CD1c-positive myeloid dendritic cell (primary cell): ENCODE data around the gene AJAP1.

Experiments used
- DNase-seq: peaks from one replicate; pipeline ENCODE4 v3.0.0-alpha.2; 2016; ENCODE audit errors: extremely low spot score

AJAP1 gene

GRCh38 chr1:4682607-4683220 lies 28.3 kb downstream of the AJAP1 start:
- DNase-seq: no peak

GRCh38 chr1:4684136-4684535 lies 29.7 kb downstream of the AJAP1 start:
- DNase-seq: no peak

DNA sequence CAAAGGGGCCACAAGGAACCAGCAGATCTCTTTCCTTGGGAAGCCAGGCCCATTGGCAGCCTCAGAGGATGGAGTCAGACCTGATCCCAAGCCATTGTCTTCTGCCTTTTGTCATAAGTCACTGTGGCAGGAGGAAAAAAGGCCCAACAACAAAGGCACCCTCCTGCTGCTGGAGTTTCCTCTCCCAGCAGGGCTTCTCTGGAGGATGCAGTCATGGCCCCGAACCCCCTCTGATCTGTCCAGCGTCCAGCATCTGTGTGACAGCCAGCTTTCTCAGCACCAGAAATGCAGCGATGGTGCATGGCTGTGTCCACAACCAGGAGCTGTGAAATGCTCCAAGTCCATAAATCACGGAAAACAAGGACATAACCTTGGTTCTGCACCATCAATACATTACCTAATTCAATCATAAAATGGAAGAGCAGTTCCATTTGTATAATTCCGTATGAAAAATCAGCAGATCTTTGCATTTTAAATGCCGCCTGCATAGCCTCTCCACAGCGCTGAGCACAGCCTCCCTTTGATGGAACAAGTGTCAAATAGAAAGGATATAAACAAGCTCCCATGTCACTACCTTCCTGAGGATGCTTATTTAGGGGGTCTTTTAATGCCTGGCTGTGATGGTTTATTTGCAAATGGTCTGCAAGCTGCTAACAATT lies 30.6 kb downstream of the AJAP1 start:
- DNase-seq: no peak

GRCh38 chr1:4685523-4685865 lies 31.1 kb downstream of the AJAP1 start:
- no peak for DNase-seq

GRCh38 chr1:4687943-4688342 lies 33.5 kb downstream of the AJAP1 start:
- no peak for DNase-seq

- DNase-seq: no peak
These were observed 35.0 kb downstream of the AJAP1 start for GRCh38 chr1:4689271-4689935.

DNA sequence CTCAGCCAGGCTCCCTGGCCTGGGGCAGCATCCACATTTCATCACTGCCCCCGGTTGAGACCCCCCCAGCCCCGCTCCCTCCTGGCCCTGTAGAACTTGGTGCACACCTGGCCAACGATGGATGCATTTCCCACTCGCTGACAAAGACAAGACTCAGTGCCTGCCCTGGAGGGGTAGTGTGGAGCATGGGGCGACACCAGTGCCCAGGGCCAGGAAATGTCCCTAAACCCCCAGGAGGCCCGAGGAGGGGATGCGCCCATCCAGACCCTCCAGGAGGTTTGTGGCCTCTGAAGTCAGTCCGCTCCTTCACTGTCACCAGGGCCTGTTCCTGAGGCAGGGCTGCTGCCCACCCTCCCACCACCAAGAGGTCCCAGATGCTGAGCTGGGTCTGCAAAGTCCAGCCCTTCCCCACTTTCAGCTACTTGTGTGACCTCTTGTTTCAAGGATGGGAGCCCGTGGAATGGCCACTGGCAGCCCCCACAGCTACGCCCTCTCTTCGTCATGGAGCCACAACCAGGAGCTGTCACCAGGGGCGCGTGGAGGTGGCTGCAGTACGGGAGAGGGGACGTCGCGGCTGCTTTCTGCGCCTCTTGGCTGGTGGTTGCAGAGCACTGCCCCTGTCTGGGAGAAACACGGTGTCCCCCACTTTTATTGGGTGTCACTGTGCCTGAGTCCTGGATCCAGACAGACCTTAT lies 35.7 kb downstream of the AJAP1 start:
- DNase-seq: no peak

GRCh38 chr1:4690951-4691675 lies 36.7 kb downstream of the AJAP1 start:
- DNase-seq: no peak

DNA sequence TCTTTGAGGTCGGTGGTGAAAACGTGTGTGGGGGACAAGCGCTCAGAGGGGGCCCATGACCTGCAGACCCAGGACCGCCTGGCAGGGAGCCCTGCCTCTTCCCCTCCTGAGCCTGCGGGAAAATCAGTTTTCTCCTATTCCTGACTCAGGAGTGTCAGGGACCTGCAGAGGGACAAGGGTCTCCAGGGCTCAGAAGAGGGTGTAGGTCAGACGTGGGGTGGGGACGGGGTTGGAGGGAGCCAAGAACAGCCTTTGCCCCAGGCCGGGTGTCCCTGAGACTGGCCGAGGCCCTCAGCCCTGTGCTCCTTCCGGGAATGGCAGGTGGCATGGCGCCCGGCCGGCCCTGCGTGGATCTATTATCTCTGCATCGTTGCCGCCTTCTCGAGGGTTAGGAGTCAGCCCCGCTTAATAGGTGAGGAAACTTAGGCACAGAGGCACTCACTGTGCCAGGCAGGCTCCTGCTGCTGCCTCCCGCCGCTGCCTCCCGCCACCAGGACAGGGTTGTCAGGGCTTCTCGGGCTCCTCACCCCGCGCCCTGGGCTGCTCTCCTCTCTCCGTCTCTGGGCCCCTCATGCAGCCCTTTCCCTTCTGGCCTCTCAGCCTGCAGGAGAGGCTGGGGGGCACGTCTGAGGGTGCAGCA lies 37.5 kb downstream of the AJAP1 start:
- DNase-seq: no peak

- DNase-seq: no peak
These were observed 38.0 kb downstream of the AJAP1 start for GRCh38 chr1:4692437-4692836.

DNA sequence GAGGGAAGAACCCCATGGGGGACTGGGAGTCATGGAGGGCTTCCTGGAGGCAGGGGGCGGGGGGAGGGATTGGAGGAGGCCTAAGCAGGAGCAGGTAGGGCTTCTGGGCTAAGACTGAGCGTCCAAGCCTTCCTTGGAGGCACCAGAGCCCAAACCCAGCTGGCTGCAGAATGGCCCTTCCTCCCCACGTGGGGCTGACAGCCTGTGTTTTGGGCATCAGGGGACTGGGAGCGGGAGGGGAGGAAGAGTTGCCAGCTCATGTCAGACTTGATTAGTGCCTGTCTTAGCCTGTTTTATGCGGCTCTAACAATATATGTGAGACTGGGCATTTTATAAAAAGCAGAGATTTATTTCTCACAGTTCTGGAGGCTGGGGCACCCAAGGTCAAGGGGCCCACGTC lies 38.9 kb downstream of the AJAP1 start:
- DNase-seq: no peak

GRCh38 chr1:4693891-4694290 lies 39.5 kb downstream of the AJAP1 start:
- DNase-seq: no peak

DNA sequence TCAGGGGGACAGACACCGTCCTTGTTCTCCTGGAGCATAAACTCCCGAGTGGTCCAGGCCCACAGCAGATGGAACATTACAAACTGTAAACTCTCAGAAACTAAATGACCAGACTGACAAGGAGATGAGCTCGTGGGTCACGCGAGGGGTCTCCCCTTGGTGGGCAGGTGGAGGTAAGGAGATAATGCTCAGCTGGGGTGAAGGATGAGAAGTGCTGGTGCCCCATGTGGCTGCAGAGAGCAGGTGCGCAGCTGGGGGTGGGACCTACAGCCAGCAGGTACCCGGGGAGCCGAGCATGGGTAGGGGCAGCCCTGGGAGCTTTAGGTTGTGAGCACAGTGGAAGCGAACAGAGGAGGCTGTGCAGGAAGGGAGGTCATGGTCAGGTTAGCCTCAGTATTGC lies 40.1 kb downstream of the AJAP1 start:
- no peak for DNase-seq

DNA sequence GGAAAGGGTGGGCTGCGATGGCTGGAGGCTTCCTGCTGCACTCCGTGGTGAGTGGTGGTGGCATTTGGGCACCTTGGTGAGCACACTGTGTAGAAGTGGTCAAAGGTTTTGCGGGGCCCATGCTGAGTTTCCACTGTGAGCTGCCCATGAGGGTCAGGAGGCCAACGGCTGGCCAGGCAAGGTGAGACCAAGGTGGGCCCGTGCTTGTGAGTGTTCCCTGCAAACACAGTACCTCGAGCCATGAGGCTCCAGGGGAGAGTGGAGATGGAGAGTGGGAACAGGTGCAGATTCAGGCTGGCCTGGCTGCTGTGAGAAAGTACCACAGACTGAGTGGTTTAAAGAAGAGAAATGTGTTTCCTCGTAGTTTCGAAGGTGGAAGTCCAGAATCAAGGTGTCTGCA lies 40.8 kb downstream of the AJAP1 start:
- no peak for DNase-seq

DNA sequence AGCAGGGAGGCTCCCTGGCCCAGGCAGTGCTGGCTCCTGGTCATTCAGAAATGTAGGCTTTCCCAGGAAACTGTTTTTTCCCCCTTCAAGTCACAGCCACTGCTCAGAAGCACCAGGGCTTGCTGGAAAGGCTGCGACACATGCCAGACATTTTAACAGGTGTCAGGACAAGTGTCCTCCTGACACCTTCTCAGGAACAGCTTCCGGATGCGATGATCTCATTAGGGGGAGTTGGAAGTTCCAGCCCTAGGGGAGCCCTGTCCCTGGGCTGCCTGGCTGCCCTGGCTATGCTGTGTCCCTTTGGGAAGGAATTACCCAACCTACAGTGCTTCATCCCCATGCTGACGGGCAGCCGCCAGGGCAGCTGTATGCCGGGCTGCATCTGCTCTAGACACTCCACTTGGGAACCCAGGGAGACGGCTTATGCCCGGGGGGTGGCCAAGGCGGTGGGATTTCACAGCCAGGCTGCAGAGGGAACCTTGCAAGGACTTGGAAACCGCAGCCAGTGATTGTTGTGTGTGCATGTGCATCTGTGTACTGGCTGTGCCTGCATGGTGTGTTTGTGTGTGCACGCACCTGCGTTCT lies 41.8 kb downstream of the AJAP1 start:
- no peak for DNase-seq

GRCh38 chr1:4696753-4697152 lies 42.3 kb downstream of the AJAP1 start:
- DNase-seq: no peak

DNA sequence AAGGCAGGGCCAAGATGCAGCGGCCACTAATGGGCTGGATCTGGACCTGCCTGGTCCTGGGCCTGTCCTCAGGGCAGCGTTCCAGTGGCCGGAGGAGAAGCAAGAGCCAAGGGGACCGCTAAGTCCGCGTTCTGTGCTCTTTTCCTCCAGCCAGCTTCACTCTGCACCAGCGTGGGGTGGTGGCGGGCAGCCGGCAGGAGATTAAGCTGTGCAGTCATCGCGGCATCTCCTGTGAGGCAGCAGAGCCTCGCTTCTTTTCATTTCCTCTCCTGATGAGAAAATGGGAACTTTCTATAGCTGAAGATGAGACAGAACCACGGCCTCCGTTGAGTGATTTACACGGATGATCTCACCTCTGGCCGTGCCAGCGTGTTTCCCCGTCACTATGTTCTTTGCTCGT lies 43.4 kb downstream of the AJAP1 start:
- no peak for DNase-seq

DNA sequence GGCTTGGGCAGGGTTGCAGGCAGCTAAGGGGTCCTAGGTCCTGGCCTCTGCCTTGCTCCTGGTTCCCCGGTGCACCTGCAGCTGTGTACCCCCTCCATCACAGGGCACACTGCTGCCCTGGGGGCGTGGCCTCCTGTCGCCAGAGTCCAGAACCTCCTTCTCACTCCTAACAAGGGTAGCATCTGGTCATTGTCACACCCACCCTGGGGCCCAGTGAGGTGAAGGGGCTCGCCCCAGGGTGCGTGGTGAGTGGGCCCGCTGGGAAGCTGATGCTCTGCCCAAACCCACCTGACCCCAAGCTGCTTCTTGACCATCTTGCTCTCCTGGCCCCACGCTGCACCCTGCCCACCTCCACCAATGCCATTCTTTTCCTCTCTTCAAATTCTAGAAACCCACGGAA lies 44.5 kb downstream of the AJAP1 start:
- DNase-seq: no peak

- DNase-seq: no peak
These were observed 45.2 kb downstream of the AJAP1 start for GRCh38 chr1:4699376-4700301.

DNA sequence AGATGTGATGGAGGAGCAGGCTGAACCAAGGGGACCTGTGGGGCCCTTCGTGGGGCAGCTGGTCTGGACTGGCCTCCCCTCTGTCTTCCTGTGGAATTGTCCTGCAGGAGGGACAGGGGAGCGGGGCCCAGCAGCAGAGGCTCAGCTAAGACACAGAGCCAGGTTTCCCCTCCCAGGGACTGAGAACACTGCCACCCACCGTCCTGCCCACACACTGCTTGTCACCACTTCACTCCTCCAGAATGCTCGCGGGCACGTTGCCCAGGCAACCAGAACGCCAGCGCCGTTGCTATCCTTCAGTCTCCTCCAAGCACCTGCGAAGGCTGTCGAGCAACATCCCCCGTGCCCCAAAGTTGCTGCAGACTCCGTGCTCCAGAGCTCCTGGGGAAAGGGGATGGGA lies 46.4 kb downstream of the AJAP1 start:
- no peak for DNase-seq
